Hepatocyte (in vitro differentiated cells): ENCODE measurements around the gene CKLF.

ENCODE experiments used
- CTCF ChIP-seq: fragments of 200-600 bp; sonication (generic); IDR thresholded peaks from 2 replicates; pipeline ENCODE4 v1.5.1; 2016; ENCODE audit warnings: antibody characterized with exemption, mild to moderate bottlenecking; ENCODE audit not compliant: poor library complexity
- EZH2 ChIP-seq: fragments of 200-600 bp; sonication (generic); IDR thresholded peaks from 2 replicates; pipeline ENCODE4 v1.6.1; 2016; ENCODE audit warnings: antibody characterized with exemption, mild to moderate bottlenecking, borderline replicate concordance
- EZH2phosphoT487 ChIP-seq: fragments of 200-600 bp; sonication (generic); IDR thresholded peaks from one replicate; pipeline ENCODE4 v1.6.1; 2018; ENCODE audit warnings: antibody characterized with exemption, mild to moderate bottlenecking, low read depth, moderate library complexity; ENCODE audit not compliant: unreplicated experiment, severe bottlenecking

- TF ChIP-seq CTCF, result no peak
- TF ChIP-seq EZH2, result no peak
- TF ChIP-seq EZH2phosphoT487, result no peak
Observed at GRCh38 chr16:66543541-66543940, 8.8 kb upstream of the CKLF start.
